Heart left ventricle (tissue), 13 donors: Measurements from ENCODE around the gene TOMM7.

Source experiments
- POLR2A ChIP-seq, 2 donors: fragments of 450-650 bp; IDR thresholded peaks; one replicate each; pipeline ENCODE4 v1.6.1; 2017; ENCODE audit warnings: antibody characterized with exemption in 2 of 2, mild to moderate bottlenecking in 2 of 2, moderate library complexity in 2 of 2
- TF ChIP-seq, protein P1 (sequence below), 12 donors: fragments of 200-600 bp; sonication (generic) in 4 of 12; IDR thresholded peaks; one replicate each; pipeline versions ENCODE4 v1.5.0 to v1.8.0; 2018 to 2022; ENCODE audit warnings: antibody characterized with exemption in 12 of 12, mild to moderate bottlenecking in 5 of 12
- donor health status: ischemic (EF 13 %, LVEDD 7.1; RV severe dilation, severe dysfunction).
- donor health status: DM: no; HTN: yes; CAD: no.
- donor health status: DM: no; HTN: no; CAD: no.
- donor health status: ischemic (EF 25% LVEDD 6.9; RV normal size, moderate dysfunction).
- donor health status: ischemic (EF 25% LVEDD 5.7; RV mildly dilated, moderate dysfunction).
- donor health status: ischemic (EF 35%, LVEDD 5.7; RV mildly dilated, moderate dysfunction).
- donor health status: nonischemic (EF 11% LVEDD 7.7; RV severe dilation, severe dysfunction).
- donor health status: DM: yes; HTN: yes; CAD: no.
- donor health status: PGD.
- donor health status: ischemic (EF 29% LVEDD 5.4; RV normal size, mild dysfunction).
- donor health status: nonischemic (EF 23%, LVEDD 6.1; RV moderate dilation, normal function).

DNA sequence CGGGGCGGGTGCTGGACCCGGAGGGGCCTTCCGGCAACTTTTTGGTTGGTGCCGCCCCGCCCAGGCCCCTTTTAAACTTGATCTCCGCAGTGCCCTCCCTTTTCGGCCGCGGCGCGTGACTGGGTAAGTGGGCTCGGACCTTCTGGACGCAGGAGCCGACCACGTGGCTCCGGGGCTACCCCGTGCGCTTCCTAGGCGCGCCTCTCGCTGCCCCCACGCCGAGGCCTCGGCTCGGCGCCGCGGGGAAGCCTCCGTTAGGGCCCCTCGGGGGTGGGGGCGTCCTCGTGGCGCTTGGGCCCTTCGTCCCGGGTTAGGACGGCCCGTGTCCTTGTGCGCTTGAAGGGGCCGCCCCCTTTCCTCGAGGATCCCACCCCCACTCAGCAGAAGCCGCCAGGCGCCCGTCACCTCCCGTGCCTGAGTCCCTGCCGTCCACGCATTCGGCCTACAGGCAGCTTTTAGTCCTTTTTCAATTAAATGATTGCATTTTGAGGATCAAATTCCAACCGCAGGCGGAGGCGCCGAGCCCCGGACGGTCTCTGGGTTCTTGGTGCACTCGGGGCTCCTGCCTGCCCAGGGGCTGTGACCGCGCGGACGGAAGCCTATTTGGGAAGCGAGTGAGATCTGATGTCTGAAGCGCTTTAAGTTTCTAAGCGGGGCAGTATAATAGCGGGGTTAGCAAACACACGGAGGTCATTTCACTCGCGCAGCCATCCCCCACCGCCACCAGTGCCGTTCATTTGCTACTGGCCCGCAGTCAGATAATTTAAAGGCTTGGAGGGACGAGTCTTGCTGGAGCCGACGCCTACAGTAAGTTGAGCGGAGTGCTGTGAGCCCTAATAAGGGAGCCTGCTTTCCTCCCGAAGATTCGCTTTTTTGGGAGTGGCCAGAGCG is 31.8 kb upstream of the TOMM7 start:
- TF ChIP-seq, protein P1, sequence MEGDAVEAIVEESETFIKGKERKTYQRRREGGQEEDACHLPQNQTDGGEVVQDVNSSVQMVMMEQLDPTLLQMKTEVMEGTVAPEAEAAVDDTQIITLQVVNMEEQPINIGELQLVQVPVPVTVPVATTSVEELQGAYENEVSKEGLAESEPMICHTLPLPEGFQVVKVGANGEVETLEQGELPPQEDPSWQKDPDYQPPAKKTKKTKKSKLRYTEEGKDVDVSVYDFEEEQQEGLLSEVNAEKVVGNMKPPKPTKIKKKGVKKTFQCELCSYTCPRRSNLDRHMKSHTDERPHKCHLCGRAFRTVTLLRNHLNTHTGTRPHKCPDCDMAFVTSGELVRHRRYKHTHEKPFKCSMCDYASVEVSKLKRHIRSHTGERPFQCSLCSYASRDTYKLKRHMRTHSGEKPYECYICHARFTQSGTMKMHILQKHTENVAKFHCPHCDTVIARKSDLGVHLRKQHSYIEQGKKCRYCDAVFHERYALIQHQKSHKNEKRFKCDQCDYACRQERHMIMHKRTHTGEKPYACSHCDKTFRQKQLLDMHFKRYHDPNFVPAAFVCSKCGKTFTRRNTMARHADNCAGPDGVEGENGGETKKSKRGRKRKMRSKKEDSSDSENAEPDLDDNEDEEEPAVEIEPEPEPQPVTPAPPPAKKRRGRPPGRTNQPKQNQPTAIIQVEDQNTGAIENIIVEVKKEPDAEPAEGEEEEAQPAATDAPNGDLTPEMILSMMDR (IDR thresholded peaks at IDR 0.05), result peak in 11 of 12 donors; percentile 67 to 96 (median 93)
- TF ChIP-seq POLR2A (IDR thresholded peaks at IDR 0.05), result peak in 1 of 2 donors; percentile 74
